Prostate gland (tissue), 2 donors: ENCODE data around the gene UHMK1. TPM values are rescaled to one million over a fixed set of nuclear protein-coding genes. Genes with fewer than 3 reads are reported as not detected.

Source experiments
- DNase-seq: peaks from one replicate; pipeline ENCODE4 v3.0.0-alpha.2; 2019; ENCODE audit warnings: low spot score
- H3K27ac ChIP-seq, 2 donors: fragments of 200-600 bp; sonication (generic); 2 replicates each; pipeline ENCODE4 v1.5.1; 2017 to 2019
- H3K27me3 ChIP-seq: fragments of 200-600 bp; sonication (generic); replicated peaks from 2 replicates; pipeline ENCODE4 v1.5.1; 2019; ENCODE audit not compliant: insufficient read depth
- H3K36me3 ChIP-seq, 2 donors: fragments of 200-600 bp; sonication (generic); 1 replicate in 1 of 2; 2 replicates in 1 of 2; pipeline versions ENCODE4 v1.5.1 to v1.8.1; 2017 to 2019
- H3K4me1 ChIP-seq: fragments of 200-600 bp; sonication (generic); replicated peaks from 2 replicates; pipeline ENCODE4 v1.5.1; 2019
- H3K4me3 ChIP-seq, 2 donors: fragments of 200-600 bp; sonication (generic); 2 replicates each; pipeline ENCODE4 v1.5.1; 2017 to 2019
- H3K9me3 ChIP-seq: fragments of 200-600 bp; sonication (generic); 2 replicates; pipeline ENCODE4 v1.5.1; 2017
- CTCF ChIP-seq, 4 experiments: fragments of 200-600 bp in 2 of 4; fragments of 450-650 bp in 2 of 4; sonication (generic) in 2 of 4; IDR thresholded peaks; 1 replicate in 3 of 4; 2 replicates in 1 of 4; pipeline ENCODE4 v1.5.1; 2016 to 2019; ENCODE audit warnings: antibody characterized with exemption in 4 of 4, mild to moderate bottlenecking in 2 of 4, moderate library complexity in 2 of 4
- POLR2A ChIP-seq: fragments of 450-650 bp; IDR thresholded peaks from one replicate; pipeline ENCODE4 v1.6.1; 2016; ENCODE audit warnings: antibody characterized with exemption, mild to moderate bottlenecking
- POLR2AphosphoS5 ChIP-seq: sonication (generic); formaldehyde crosslinking; IDR thresholded peaks from one replicate; pipeline ENCODE4 v1.6.1; 2017; ENCODE audit warnings: antibody characterized with exemption
- WGBS: methylation state at CpG from one replicate; pipeline ENCODE4 v1.1.5; 2018; 5-methylcytosine and 5-hydroxymethylcytosine counted together
- intact Hi-C: fragments of 100-400 bp; cut with DNase I; formaldehyde crosslinking; loops from one replicate; pipeline ENCODE4 v1.14.2; 2022
- small RNA-seq, 2 donors: library from RNA; depleted of rRNA; stranded (forward); fragments of <200 nt; gene quantifications; one replicate each; pipeline ENCODE3, GENCODE V24; 2016
- total RNA-seq, 2 donors: library from RNA; depleted of rRNA; stranded (reverse); fragments of >200 nt; gene quantifications; one replicate each; pipeline ENCODE4 v1.1.0, GENCODE V29; 2016

Gene UHMK1
- total RNA-seq, 2 donors from 2014 or later, result 34.7 to 47.0 TPM

GRCh38 chr1:162571696-162572095 lies 74.1 kb downstream of the UHMK1 start:
- Histone ChIP-seq H3K27me3 (no peaks in the 10 kb centered on the region), H3K4me3 (no peak overlapping the region), H3K9me3 (no peaks in the 10 kb centered on the region), H3K4me1 (peaks cover 5% of the 10 kb centered on the region), H3K36me3 (no peaks in the 10 kb centered on the region), H3K27ac (peak overlapping the region in 1 of 2 donors; percentile 26)
- 31% methylated on average over 1 of the region's 1 CpG for WGBS
- no peak for TF ChIP-seq POLR2A
- TF ChIP-seq CTCF (IDR thresholded peaks at IDR 0.05), result no peak
- TF ChIP-seq POLR2AphosphoS5, result no peak
- no peak for DNase-seq
- intact Hi-C loops, result no loop called here

- H3K27ac ChIP-seq, result no peak overlapping the region
Observed at GRCh38 chr1:162573136-162573535, 75.5 kb downstream of the UHMK1 start.

GRCh38 chr1:162578071-162578700 lies 80.6 kb downstream of the UHMK1 start:
- WGBS, result 64% methylated on average over 4 of the region's 4 CpGs
- DNase-seq, result no peak
- intact Hi-C loops, result no loop called here
- Histone ChIP-seq H3K4me1 (peaks cover 9% of the 10 kb centered on the region), H3K36me3 (peaks cover 0 to 8% of the 10 kb centered on the region in 2 donors), H3K27ac (no peak overlapping the region), H3K9me3 (no peaks in the 10 kb centered on the region), H3K4me3 (no peak overlapping the region), H3K27me3 (no peaks in the 10 kb centered on the region)
- TF ChIP-seq CTCF (IDR thresholded peaks at IDR 0.05), result no peak

More at GRCh38 chr1:162573136-162573535, 75.5 kb downstream of the UHMK1 start:
- Histone ChIP-seq H3K4me3 (no peak overlapping the region), H3K27me3 (no peaks in the 10 kb centered on the region), H3K4me1 (peaks cover 6% of the 10 kb centered on the region), H3K36me3 (no peaks in the 10 kb centered on the region), H3K9me3 (no peaks in the 10 kb centered on the region)
- 97% methylated on average over 1 of the region's 1 CpG for WGBS
- DNase-seq, result no peak
- no peak for TF ChIP-seq CTCF (IDR thresholded peaks at IDR 0.05)
- no peak for TF ChIP-seq POLR2A
- no peak for TF ChIP-seq POLR2AphosphoS5
- intact Hi-C loops, result no loop called here

GRCh38 chr1:162578936-162579335 lies 81.3 kb downstream of the UHMK1 start:
- no peak for DNase-seq
- TF ChIP-seq POLR2AphosphoS5, result peak; percentile 13
- TF ChIP-seq CTCF (IDR thresholded peaks at IDR 0.05), result no peak
- no peak overlapping the region for H3K27ac ChIP-seq
- intact Hi-C loops, result no loop called here
- WGBS, result 21% methylated on average over 1 of the region's 1 CpG
- peaks cover 0 to 8% of the 10 kb centered on the region in 2 donors for H3K36me3 ChIP-seq
- H3K9me3 ChIP-seq, result no peaks in the 10 kb centered on the region
- no peak overlapping the region for H3K4me3 ChIP-seq
- H3K27me3 ChIP-seq, result no peaks in the 10 kb centered on the region
- H3K4me1 ChIP-seq, result peaks cover 9% of the 10 kb centered on the region

Small RNA genes lying within 50 kb of the gene (small RNA-seq; reads per million reads assigned to genes)
- gene UQCRBP2, result 0 reads per million in 2 donors

Other genes with a start within 250 kb of the UHMK1 start
- gene SPATA46, start 121.0 kb upstream of the UHMK1 start, total RNA-seq, result under 1 TPM in 1 of 2 donors, not detected in 1; 0.62 TPM
- gene C1orf226, start 116.1 kb upstream of the UHMK1 start, total RNA-seq, result 10 to 100 TPM in 1 of 2 donors, 1 to 10 TPM in 1; 5.2 to 22.1 TPM
- gene SH2D1B, start 85.7 kb upstream of the UHMK1 start, total RNA-seq, result not detected
- 10 to 100 TPM; 51.4 to 72.1 TPM for gene UAP1, start 63.9 kb downstream of the UHMK1 start, total RNA-seq
- 10 to 100 TPM; 14.2 to 27.0 TPM for gene DDR2, start 134.6 kb downstream of the UHMK1 start, total RNA-seq